SJSA1 (cell line): ENCODE data around the gene PRODH. TPM values are rescaled to one million over a fixed set of nuclear protein-coding genes. Genes with fewer than 3 reads are reported as not detected.
A peak's percentile ranks its signal among the peaks of the same experiment; 100 is the strongest.
"Not testable (repeated sequence)": the region's sequence is repeated elsewhere in the genome, so short reads cannot be mapped to it uniquely, and the experiment has no call there.

Experiments
- DNase-seq, 2 experiments: peaks; one replicate each; pipeline ENCODE4 v3.0.0-alpha.2; 2015 to 2020; ENCODE audit warnings: low spot score in 2 of 2, low read depth in 1 of 2
- H3K27ac ChIP-seq: fragments of 250-450 bp; sonication (Bioruptor Pico); 2 replicates; pipeline ENCODE4 v1.5.1; 2020; ENCODE audit warnings: mild to moderate bottlenecking, moderate library complexity
- H3K27me3 ChIP-seq: fragments of 250-450 bp; sonication (Bioruptor Pico); replicated peaks from 2 replicates; pipeline ENCODE4 v1.5.1; 2020; ENCODE audit warnings: mild to moderate bottlenecking, moderate library complexity
- H3K36me3 ChIP-seq: fragments of 250-450 bp; sonication (Bioruptor Pico); 2 replicates; pipeline ENCODE4 v1.5.1; 2020; ENCODE audit warnings: mild to moderate bottlenecking
- H3K4me1 ChIP-seq: fragments of 250-450 bp; sonication (Bioruptor Pico); replicated peaks from 2 replicates; pipeline ENCODE4 v1.6.1; 2021; ENCODE audit warnings: mild to moderate bottlenecking
- H3K4me3 ChIP-seq: fragments of 250-450 bp; sonication (Bioruptor Pico); 2 replicates; pipeline ENCODE4 v1.5.1; 2020; ENCODE audit warnings: mild to moderate bottlenecking
- H3K9me3 ChIP-seq: fragments of 250-450 bp; sonication (Bioruptor Pico); replicated peaks from 2 replicates; pipeline ENCODE4 v1.5.1; 2020; ENCODE audit warnings: mild to moderate bottlenecking
- total RNA-seq: library from RNA; depleted of rRNA; stranded (reverse); fragments of >200 nt; shearing (Covaris generic); gene quantifications from 2 replicates; pipeline ENCODE4 v1.2.3, GENCODE V29; 2014

PRODH gene
- total RNA-seq, 1 experiment from 2014 or later, result not detected

DNA sequence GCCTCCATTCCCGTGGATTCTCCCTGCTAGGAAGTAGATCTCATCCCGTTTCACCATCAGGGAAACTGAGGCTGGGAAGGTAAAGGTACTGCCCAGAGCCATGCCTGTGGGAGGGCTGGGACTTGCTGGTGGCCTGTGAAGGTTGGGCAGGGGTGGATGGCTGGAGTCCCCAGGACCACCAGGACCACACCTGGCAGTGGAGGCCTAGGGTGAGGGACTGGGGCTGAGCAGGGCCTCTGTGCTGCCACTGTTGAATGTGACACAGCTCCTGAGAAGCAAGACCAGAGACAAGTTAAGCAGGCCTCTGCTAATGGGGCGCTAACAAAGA is 26.2 kb upstream of the PRODH start:
- no peaks in the 10 kb centered on the region for H3K36me3 ChIP-seq
- no peak overlapping the region for H3K4me3 ChIP-seq
- no peak overlapping the region for H3K27ac ChIP-seq
- peak in 1 of 2 experiments; percentile 28 for DNase-seq
- no peaks in the 10 kb centered on the region for H3K9me3 ChIP-seq
- no peaks in the 10 kb centered on the region for H3K27me3 ChIP-seq
- H3K4me1 ChIP-seq, result peaks cover 7% of the 10 kb centered on the region

DNA sequence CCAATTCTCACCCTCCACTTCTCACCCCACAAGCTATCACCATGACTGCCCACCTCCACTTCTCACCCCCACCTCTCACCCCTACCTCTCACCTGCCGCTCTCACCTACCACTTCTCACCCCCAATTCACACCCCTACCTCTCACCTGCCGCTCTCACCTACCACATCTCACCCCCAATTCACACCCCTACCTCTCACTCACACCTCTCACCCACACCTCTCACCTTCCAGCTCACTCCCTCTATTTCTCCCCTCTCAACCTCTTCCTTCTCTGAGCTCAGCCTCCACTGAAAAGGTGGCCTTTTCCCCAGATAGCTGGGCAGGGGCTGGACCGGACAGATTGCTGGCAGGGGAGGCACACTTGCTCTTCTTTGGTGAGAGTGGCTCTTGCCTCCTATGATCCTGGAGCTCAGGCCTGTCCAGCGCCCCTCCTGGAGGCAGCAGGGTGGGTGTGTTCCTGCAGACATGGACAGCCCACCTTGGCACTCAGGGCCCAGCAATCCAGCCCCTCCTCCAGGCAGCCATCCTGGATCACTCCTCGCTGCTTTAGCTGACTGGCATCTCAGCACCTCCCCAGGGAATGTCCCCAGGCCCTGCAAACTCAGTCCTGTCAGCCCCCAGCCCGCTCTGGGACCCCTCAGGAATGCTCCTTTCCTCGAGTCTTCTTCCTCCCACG is 25.7 kb upstream of the PRODH start:
- H3K4me1 ChIP-seq, H3K27me3 ChIP-seq, H3K27ac ChIP-seq, H3K4me3 ChIP-seq, H3K36me3 ChIP-seq, H3K9me3 ChIP-seq: not testable (repeated sequence)
- DNase-seq, result peak in 1 of 2 experiments; percentile 38

DNA sequence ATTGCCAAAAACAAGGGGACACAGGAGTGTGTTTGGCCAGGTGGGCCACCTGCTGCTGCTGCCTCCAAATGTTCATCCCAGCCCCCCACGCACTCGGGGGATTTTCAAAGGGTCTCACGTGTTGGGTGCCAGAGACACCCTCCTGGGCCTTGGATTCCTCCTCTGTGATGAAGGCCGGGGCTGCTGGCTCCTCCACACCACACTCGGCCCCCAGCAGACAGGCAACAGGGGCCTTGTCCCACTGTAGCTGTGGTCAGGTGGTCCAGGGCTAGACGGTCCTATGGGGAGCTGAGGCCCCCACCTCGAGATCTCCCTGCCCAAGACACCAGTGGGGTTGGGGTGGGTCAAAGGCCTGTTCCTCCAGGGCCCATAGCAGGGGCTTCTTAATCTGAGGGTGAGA is 25.1 kb upstream of the PRODH start:
- H3K4me1 ChIP-seq, H3K36me3 ChIP-seq, H3K9me3 ChIP-seq, H3K27me3 ChIP-seq, H3K4me3 ChIP-seq, H3K27ac ChIP-seq: not testable (repeated sequence)
- DNase-seq, result peak in 1 of 2 experiments; percentile 32

DNA sequence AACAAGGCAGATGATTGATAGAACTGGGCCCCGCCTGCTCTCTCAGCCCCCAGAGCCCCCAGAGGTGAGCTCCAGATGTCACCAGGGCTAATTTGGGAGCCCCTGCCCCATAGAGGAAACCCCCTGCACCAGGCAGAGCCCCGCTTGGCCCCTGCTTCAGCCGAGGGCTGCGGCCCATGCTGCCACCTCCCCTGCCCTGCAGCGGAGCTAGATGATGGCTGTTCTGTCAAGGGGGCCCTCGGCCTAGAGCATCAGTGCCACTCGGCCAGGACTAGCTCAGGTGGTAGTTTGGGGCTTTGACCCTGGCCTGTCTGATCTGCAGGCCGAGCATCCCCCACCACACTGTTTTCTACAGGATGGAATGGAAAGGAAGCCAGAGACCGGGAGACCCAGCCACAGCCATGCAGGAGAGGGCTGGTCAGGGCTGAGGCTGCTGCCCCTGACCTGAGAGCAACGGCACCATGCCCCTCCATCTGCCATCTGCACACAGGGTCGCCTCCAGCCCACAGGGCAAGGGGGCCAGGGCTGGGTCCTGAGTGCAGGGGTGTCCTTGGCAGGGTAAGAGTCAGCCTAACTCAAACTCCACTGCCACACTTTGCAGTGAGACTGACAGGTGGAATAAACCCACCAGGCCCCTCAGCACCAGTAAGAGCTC is 24.2 kb upstream of the PRODH start:
- DNase-seq, H3K4me3 ChIP-seq, H3K36me3 ChIP-seq, H3K4me1 ChIP-seq, H3K27ac ChIP-seq, H3K27me3 ChIP-seq, H3K9me3 ChIP-seq: not testable (repeated sequence)

DNA sequence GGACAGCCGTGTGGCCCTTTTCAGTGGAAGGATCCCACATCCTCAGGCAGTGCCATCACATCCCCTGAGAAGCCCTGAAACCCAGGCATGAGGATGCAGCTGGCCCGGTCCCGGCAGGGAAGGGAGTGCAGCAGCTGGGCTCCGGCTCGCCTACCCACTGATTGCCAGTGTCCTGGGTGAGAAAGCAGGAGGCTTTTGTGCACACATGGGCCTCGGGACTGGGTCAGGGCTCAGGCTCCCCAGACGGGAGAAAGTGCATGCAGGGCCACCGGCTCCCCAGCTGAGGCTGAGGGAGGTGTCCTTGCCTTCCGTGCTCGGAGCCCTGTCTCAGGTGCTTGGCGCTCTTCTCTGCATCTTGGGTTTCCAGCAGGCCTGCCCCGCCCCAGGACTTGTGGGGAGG is 23.6 kb upstream of the PRODH start:
- not testable (repeated sequence) for H3K27me3 ChIP-seq, H3K9me3 ChIP-seq, H3K4me3 ChIP-seq, H3K4me1 ChIP-seq, H3K27ac ChIP-seq, H3K36me3 ChIP-seq
- DNase-seq, result peak in 1 of 2 experiments; percentile 32

DNA sequence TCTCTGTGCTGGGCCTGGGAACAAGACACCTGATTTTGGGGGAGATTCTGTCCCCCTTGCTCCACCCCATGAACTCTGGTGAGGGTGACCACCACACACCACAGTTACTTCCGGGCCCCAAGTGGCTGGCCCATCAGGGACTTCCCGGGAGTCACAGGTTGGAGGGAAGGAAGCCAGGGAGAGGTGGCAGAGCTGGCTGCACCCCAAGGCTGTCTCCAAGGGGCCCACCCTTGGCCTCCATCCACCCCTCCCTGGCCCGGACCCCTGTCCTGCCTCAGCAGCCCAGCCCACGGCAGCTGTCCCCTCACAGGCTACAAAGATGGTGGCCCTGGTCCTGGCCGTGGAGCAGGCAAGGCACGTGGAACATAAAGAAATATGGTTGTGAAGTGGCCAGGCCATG is 23.2 kb upstream of the PRODH start:
- not testable (repeated sequence) for DNase-seq, H3K27ac ChIP-seq, H3K4me3 ChIP-seq, H3K36me3 ChIP-seq, H3K4me1 ChIP-seq, H3K27me3 ChIP-seq, H3K9me3 ChIP-seq

DNA sequence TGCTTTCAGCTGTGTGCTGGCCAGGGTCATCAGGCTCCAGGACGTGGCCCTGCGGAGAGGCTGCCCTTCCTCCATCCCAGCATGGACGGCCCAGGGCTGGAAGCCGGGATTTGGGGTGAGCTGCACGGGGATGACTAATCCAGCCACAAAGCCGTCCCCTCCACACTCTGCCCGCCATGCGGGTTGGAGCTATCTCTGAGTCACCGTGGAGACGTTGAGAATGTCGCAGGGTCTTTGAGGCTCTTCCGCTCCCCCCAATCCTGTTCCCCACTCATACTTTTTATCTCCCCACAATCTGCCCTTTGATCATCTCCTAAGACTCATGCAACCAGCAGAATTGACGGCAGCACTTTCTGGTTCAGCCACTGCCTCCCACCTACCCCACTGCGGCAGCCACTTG is 22.6 kb upstream of the PRODH start:
- peak in 1 of 2 experiments; percentile 56 for DNase-seq
- not testable (repeated sequence) for H3K36me3 ChIP-seq, H3K27ac ChIP-seq, H3K9me3 ChIP-seq, H3K27me3 ChIP-seq, H3K4me1 ChIP-seq, H3K4me3 ChIP-seq

DNA sequence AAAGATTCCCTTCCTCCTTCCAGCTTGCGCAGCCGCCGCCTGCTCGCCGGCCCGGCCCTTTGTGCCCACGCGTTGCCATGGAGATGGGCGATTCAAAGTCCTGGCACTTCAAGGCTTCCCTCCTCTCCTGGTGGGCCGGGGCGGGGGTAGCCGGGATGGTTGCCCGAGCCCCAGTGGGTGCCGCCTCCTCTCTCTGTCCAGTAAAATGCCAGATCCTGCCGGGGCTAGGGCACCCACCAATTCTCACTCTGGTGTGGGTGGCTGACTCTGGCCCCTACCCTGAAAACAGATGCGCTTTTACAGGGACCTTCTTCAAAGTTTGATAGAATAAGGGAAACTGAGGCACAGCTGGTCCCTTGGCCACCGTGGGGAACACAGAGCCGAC is 22.2 kb upstream of the PRODH start:
- H3K4me1 ChIP-seq, H3K27ac ChIP-seq, H3K9me3 ChIP-seq, H3K4me3 ChIP-seq, H3K36me3 ChIP-seq, H3K27me3 ChIP-seq: not testable (repeated sequence)
- DNase-seq, result peak in 1 of 2 experiments; percentile 37

DNA sequence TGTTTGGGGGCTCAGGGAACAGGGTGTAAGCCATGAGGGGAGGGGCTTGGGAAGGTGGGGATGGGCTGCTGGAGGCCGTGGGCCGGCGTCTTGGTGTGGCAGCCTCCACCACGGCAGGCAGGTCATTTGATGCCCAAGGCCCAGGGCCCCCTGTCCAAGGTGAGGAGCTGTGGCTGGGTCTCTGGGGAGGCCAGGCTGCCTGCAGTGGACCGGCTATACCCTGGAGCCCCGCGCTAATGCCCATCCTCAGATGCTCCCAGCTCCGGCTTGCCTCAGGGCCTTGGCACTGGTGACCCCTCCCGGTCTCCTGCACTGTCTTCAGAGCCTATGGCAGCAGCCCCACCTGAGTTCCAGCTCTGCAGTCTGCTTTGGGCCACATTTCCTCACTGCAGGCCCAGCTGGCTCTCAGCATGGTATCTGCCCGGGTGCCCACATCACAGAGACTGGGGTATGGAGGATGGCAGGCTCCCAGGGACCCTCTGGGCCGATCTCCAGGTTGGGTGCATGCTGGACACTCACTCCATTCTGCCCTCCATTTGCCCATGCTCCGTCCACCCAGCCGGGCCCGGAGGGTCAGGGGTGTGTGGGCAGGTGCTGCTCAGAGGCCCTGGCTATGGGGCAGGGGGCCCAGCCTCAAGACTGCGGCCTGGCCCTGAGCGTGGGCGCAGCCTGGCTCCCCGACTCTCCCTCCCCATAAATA is 21.7 kb upstream of the PRODH start:
- H3K27me3 ChIP-seq, H3K4me3 ChIP-seq, H3K4me1 ChIP-seq, H3K9me3 ChIP-seq, H3K36me3 ChIP-seq, H3K27ac ChIP-seq: not testable (repeated sequence)
- DNase-seq, result peak in 1 of 2 experiments; percentile 33

DNA sequence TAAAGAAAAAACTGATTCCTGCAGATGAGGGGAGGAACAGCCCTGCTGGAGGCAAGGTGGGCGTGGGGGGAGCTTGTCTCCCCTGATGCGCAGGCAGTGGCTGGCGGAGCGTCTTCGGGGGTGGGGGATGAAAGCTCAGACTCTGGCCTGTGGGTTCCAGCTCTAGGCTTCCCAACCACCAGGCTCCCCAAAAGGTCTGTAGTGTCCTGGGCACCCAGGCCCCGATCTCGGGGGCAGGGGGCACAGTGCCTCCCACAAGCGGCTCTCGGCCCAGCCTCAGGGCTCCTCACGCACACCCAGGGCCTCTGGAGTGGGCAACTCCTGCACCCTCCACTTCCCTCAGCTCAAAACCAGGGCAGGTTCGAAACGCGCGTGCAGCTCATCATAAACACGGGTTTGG is 20.9 kb upstream of the PRODH start:
- not testable (repeated sequence) for H3K9me3 ChIP-seq, H3K27ac ChIP-seq, H3K27me3 ChIP-seq, H3K36me3 ChIP-seq, DNase-seq, H3K4me3 ChIP-seq, H3K4me1 ChIP-seq

GRCh38 chr22:18956121-18956895 is 20.2 kb upstream of the PRODH start:
- not testable (repeated sequence) for H3K27ac ChIP-seq, H3K4me3 ChIP-seq, H3K36me3 ChIP-seq, H3K27me3 ChIP-seq, H3K9me3 ChIP-seq, H3K4me1 ChIP-seq
- peak in 1 of 2 experiments; percentile 37 for DNase-seq

GRCh38 chr22:18955696-18956095 is 19.6 kb upstream of the PRODH start:
- Histone ChIP-seq H3K4me3 (no peak overlapping the region), H3K4me1 (peaks cover 7% of the 10 kb centered on the region), H3K9me3 (no peaks in the 10 kb centered on the region), H3K27me3 (no peaks in the 10 kb centered on the region), H3K27ac (no peak overlapping the region), H3K36me3 (no peaks in the 10 kb centered on the region)
- DNase-seq, result peak in 1 of 2 experiments; percentile 31

- no peaks in the 10 kb centered on the region; the same call in 1 of the 2 replicates for H3K27me3 ChIP-seq
- DNase-seq, result peak in 1 of 2 experiments; percentile 40
- H3K4me3 ChIP-seq, result no peak overlapping the region
- no peaks in the 10 kb centered on the region for H3K9me3 ChIP-seq
- H3K36me3 ChIP-seq, result no peaks in the 10 kb centered on the region
- H3K27ac ChIP-seq, result no peak overlapping the region
- peaks cover 7% of the 10 kb centered on the region for H3K4me1 ChIP-seq
Measured at GRCh38 chr22:18954990-18955571, 19.0 kb upstream of the PRODH start.
